ELR (cell line): ENCODE measurements around the gene TRIP6.
"Not testable (repeated sequence)": the region's sequence is repeated elsewhere in the genome, so short reads cannot be mapped to it uniquely, and the experiment has no call there.

Source experiments
- DNase-seq: peaks from one replicate; pipeline ENCODE4 v3.0.0-alpha.2; 2015; ENCODE audit warnings: low read depth

The TRIP6 gene

GRCh38 chr7:100891568-100892247 is 24.5 kb downstream of the TRIP6 start:
- peak; percentile 68 for DNase-seq

GRCh38 chr7:100892364-100893317 is 25.5 kb downstream of the TRIP6 start:
- DNase-seq = no peak

- DNase-seq = no peak
These were observed 26.2 kb downstream of the TRIP6 start for GRCh38 chr7:100893318-100893895.

GRCh38 chr7:100893910-100894721 is 26.9 kb downstream of the TRIP6 start:
- DNase-seq = no peak

- peak; percentile 32 for DNase-seq
These were observed 27.9 kb downstream of the TRIP6 start for GRCh38 chr7:100894860-100895700.

- no peak for DNase-seq
These were observed 28.4 kb downstream of the TRIP6 start, which contains the start of gene ACHE for GRCh38 chr7:100895701-100895955. ACHE (minus strand) TSS chr7:100895888; CDS start chr7:100894232, 1,656 bp downstream.

GRCh38 chr7:100895956-100896731 is 29.0 kb downstream of the TRIP6 start:
- DNase-seq = no peak

GRCh38 chr7:100896732-100897608 is 29.8 kb downstream of the TRIP6 start:
- peak; percentile 35 for DNase-seq

- no peak for DNase-seq
These were observed 30.7 kb downstream of the TRIP6 start for GRCh38 chr7:100897772-100898454.

- no peak for DNase-seq
These were observed 32.2 kb downstream of the TRIP6 start for GRCh38 chr7:100899432-100899831.

- no peak for DNase-seq
These were observed 33.8 kb downstream of the TRIP6 start for GRCh38 chr7:100900978-100901377.

GRCh38 chr7:100901921-100902332 is 34.7 kb downstream of the TRIP6 start:
- no peak for DNase-seq

- no peak for DNase-seq
These were observed 35.5 kb downstream of the TRIP6 start for GRCh38 chr7:100902638-100903037.

- DNase-seq = no peak
These were observed 41.3 kb downstream of the TRIP6 start for GRCh38 chr7:100908512-100908911.

- DNase-seq = not testable (repeated sequence)
These were observed 43.3 kb downstream of the TRIP6 start for GRCh38 chr7:100910443-100910842.

- DNase-seq = no peak
These were observed 44.3 kb downstream of the TRIP6 start for GRCh38 chr7:100911484-100911883.

GRCh38 chr7:100914208-100914878 is 47.2 kb downstream of the TRIP6 start:
- no peak for DNase-seq

- peak; percentile 25 for DNase-seq
These were observed 47.8 kb downstream of the TRIP6 start for GRCh38 chr7:100914879-100915447.
